GM23248 (cell line): ENCODE data around the gene SERPINA4. TPM values are rescaled to one million over a fixed set of nuclear protein-coding genes. Genes with fewer than 3 reads are reported as not detected.

ENCODE experiments used
- DNase-seq: peaks from one replicate; pipeline ENCODE4 v3.0.0-alpha.2; 2015
- H2AFZ ChIP-seq: fragments of 200-600 bp; sonication (generic); 2 replicates; pipeline ENCODE4 v1.6.1; 2016; ENCODE audit warnings: antibody characterized with exemption
- H3F3A ChIP-seq: fragments of 200-600 bp; sonication (generic); 2 replicates; pipeline ENCODE4 v1.6.1; 2016; ENCODE audit warnings: mild to moderate bottlenecking, antibody characterized with exemption, mixed run types; ENCODE audit not compliant: insufficient read depth
- H3K27ac ChIP-seq: fragments of 200-600 bp; sonication (generic); 2 replicates; pipeline ENCODE4 v1.5.1; 2016; ENCODE audit warnings: mild to moderate bottlenecking
- H3K27me3 ChIP-seq: fragments of 200-600 bp; sonication (generic); replicated peaks from 2 replicates; pipeline ENCODE4 v1.6.1; 2016; ENCODE audit warnings: mild to moderate bottlenecking; ENCODE audit not compliant: insufficient read depth
- H3K36me3 ChIP-seq: fragments of 200-600 bp; sonication (generic); 2 replicates; pipeline ENCODE4 v1.6.1; 2016; ENCODE audit warnings: low read depth, mild to moderate bottlenecking
- H3K4me1 ChIP-seq: fragments of 200-600 bp; sonication (generic); 2 replicates; pipeline ENCODE4 v1.6.1; 2016; ENCODE audit warnings: mild to moderate bottlenecking; ENCODE audit not compliant: insufficient read depth
- H3K4me2 ChIP-seq: fragments of 200-600 bp; sonication (generic); one replicate; pipeline ENCODE4 v1.6.1; 2016; ENCODE audit warnings: mild to moderate bottlenecking; ENCODE audit not compliant: unreplicated experiment
- H3K4me3 ChIP-seq: fragments of 200-600 bp; sonication (generic); 2 replicates; pipeline ENCODE4 v1.5.1; 2016; ENCODE audit warnings: mild to moderate bottlenecking
- H3K79me2 ChIP-seq: fragments of 200-600 bp; sonication (generic); 2 replicates; pipeline ENCODE4 v1.6.1; 2016; ENCODE audit warnings: mild to moderate bottlenecking; ENCODE audit not compliant: insufficient read depth
- H3K9ac ChIP-seq: fragments of 200-600 bp; sonication (generic); 2 replicates; pipeline ENCODE4 v1.6.1; 2016; ENCODE audit warnings: mild to moderate bottlenecking
- H3K9me2 ChIP-seq: fragments of 200-600 bp; sonication (generic); 2 replicates; pipeline ENCODE4 v1.6.1; 2016; ENCODE audit warnings: mixed run types, mild to moderate bottlenecking, moderate library complexity; ENCODE audit not compliant: insufficient read depth
- H3K9me3 ChIP-seq: fragments of 200-600 bp; sonication (generic); one replicate; pipeline ENCODE4 v1.6.1; 2017; ENCODE audit warnings: low read depth
- H4K20me1 ChIP-seq: fragments of 200-600 bp; sonication (generic); 2 replicates; pipeline ENCODE4 v1.6.0; 2016; ENCODE audit not compliant: insufficient read depth
- EZH2 ChIP-seq: fragments of 200-600 bp; sonication (generic); IDR thresholded peaks from 2 replicates; pipeline ENCODE4 v1.6.1; 2018; ENCODE audit warnings: antibody characterized with exemption, mild to moderate bottlenecking; ENCODE audit not compliant: insufficient read depth, poor library complexity, severe bottlenecking
- EZH2phosphoT487 ChIP-seq: fragments of 200-600 bp; sonication (generic); IDR thresholded peaks from 2 replicates; pipeline ENCODE4 v1.6.1; 2018; ENCODE audit warnings: antibody characterized with exemption, moderate library complexity, mild to moderate bottlenecking, low read depth; ENCODE audit not compliant: insufficient read depth
- WGBS, 2 experiments: methylation state at CpG; one replicate each; pipeline ENCODE4 v1.1.6; 2015 to 2017; ENCODE audit warnings: low lambda C conversion rate in 2 of 2, low coverage in 1 of 2; ENCODE audit errors: missing lambda C conversion rate in 2 of 2; 5-methylcytosine and 5-hydroxymethylcytosine counted together
- in situ Hi-C: fragments of 300-500 bp; cut with MboI; formaldehyde crosslinking; loops from 2 replicates; pipeline ENCODE4 v1.15.0; 2020
- polyA plus RNA-seq: library from polyadenylated mRNA; unstranded; fragments of >200 nt; fragmentation: Nextera tagmentation; extraction: Ambion mirVana; gene quantifications from 2 replicates; pipeline ENCODE4 v1.2.1, GENCODE V29; 2016
- total RNA-seq: library from RNA; depleted of rRNA; stranded (reverse); fragments of >200 nt; shearing (Covaris generic); gene quantifications from 2 replicates; pipeline ENCODE4 v1.2.3, GENCODE V29; 2014

SERPINA4 gene
- total and polyA plus RNA-seq, 2 experiments from 2014 or later, result not detected

- H3K36me3 ChIP-seq, result no peaks in the 10 kb centered on the region
- H3K4me3 ChIP-seq, result no peak overlapping the region
- no peak overlapping the region for H3K4me2 ChIP-seq
- no peaks in the 10 kb centered on the region for H4K20me1 ChIP-seq
- no peaks in the 10 kb centered on the region for H3K79me2 ChIP-seq
- WGBS, 2 experiments, result 62 to 73% methylated on average over 8 of the region's 8 CpGs
- no peaks in the 10 kb centered on the region for H3F3A ChIP-seq
- peaks cover 10% of the 10 kb centered on the region; the same call in 1 of the 2 replicates for H3K27me3 ChIP-seq
- no peak overlapping the region for H2AFZ ChIP-seq
- in situ Hi-C loops, result no loop called here
- TF ChIP-seq EZH2 (no peak), EZH2phosphoT487 (no peak)
- no peak overlapping the region for H3K27ac ChIP-seq
- H3K9me2 ChIP-seq, result no peaks in the 10 kb centered on the region
- no peaks in the 10 kb centered on the region for H3K4me1 ChIP-seq
- H3K9me3 ChIP-seq, result no peaks in the 10 kb centered on the region
- DNase-seq, result no peak
- no peak overlapping the region for H3K9ac ChIP-seq
These were observed 38.0 kb upstream of the SERPINA4 start for GRCh38 chr14:94523265-94523664.

- Histone ChIP-seq H2AFZ (no peak overlapping the region), H4K20me1 (no peaks in the 10 kb centered on the region), H3K36me3 (no peaks in the 10 kb centered on the region), H3K79me2 (no peaks in the 10 kb centered on the region), H3K9me2 (no peaks in the 10 kb centered on the region), H3F3A (no peaks in the 10 kb centered on the region), H3K27ac (no peak overlapping the region), H3K9me3 (no peaks in the 10 kb centered on the region), H3K4me2 (no peak overlapping the region), H3K9ac (no peak overlapping the region), H3K27me3 (peaks cover 10% of the 10 kb centered on the region), H3K4me3 (no peak overlapping the region), H3K4me1 (no peaks in the 10 kb centered on the region)
- DNase-seq, result no peak
- TF ChIP-seq EZH2phosphoT487, result no peak
- TF ChIP-seq EZH2, result no peak
- WGBS, 2 experiments, result 6 to 20% methylated on average over 3 of the region's 3 CpGs
- in situ Hi-C loops, result no loop called here
These were observed 37.1 kb upstream of the SERPINA4 start for GRCh38 chr14:94524093-94524492.

- no peak for DNase-seq
- no peaks in the 10 kb centered on the region for H4K20me1 ChIP-seq
- no peaks in the 10 kb centered on the region for H3K36me3 ChIP-seq
- no peak overlapping the region for H2AFZ ChIP-seq
- H3F3A ChIP-seq, result no peaks in the 10 kb centered on the region
- no peak overlapping the region for H3K4me2 ChIP-seq
- no peaks in the 10 kb centered on the region for H3K9me3 ChIP-seq
- H3K4me3 ChIP-seq, result no peak overlapping the region
- H3K79me2 ChIP-seq, result no peaks in the 10 kb centered on the region
- no peaks in the 10 kb centered on the region for H3K9me2 ChIP-seq
- in situ Hi-C loops, result no loop called here
- no peak for TF ChIP-seq EZH2phosphoT487
- TF ChIP-seq EZH2, result no peak
- H3K27ac ChIP-seq, result no peak overlapping the region
- peaks cover 7% of the 10 kb centered on the region; the same call in 1 of the 2 replicates for H3K4me1 ChIP-seq
- H3K27me3 ChIP-seq, result peaks cover 22% of the 10 kb centered on the region
- no peak overlapping the region for H3K9ac ChIP-seq
These were observed 30.1 kb upstream of the SERPINA4 start for GRCh38 chr14:94531187-94531586.

GRCh38 chr14:94532447-94532846 is 28.8 kb upstream of the SERPINA4 start:
- Histone ChIP-seq H3F3A (no peaks in the 10 kb centered on the region), H3K4me2 (no peak overlapping the region), H3K9ac (no peak overlapping the region), H3K27me3 (peaks cover 17% of the 10 kb centered on the region), H4K20me1 (no peaks in the 10 kb centered on the region), H3K36me3 (no peaks in the 10 kb centered on the region), H3K4me1 (peaks cover 7% of the 10 kb centered on the region; the same call in 1 of the 2 replicates), H2AFZ (no peak overlapping the region), H3K4me3 (no peak overlapping the region), H3K79me2 (no peaks in the 10 kb centered on the region), H3K27ac (no peak overlapping the region), H3K9me3 (no peaks in the 10 kb centered on the region), H3K9me2 (no peaks in the 10 kb centered on the region)
- DNase-seq, result peak; percentile 25
- WGBS, 2 experiments, result 6 to 12% methylated on average over 2 of the region's 2 CpGs
- in situ Hi-C loops, result no loop called here
- TF ChIP-seq EZH2 (no peak), EZH2phosphoT487 (no peak)

- no peak overlapping the region for H3K27ac ChIP-seq
- H3K79me2 ChIP-seq, result no peaks in the 10 kb centered on the region
- TF ChIP-seq EZH2 (no peak), EZH2phosphoT487 (no peak)
- no peaks in the 10 kb centered on the region for H3K9me3 ChIP-seq
- no peaks in the 10 kb centered on the region for H4K20me1 ChIP-seq
- in situ Hi-C loops, result no loop called here
- no peak overlapping the region for H3K9ac ChIP-seq
- no peak overlapping the region for H3K4me3 ChIP-seq
- WGBS, 2 experiments, result 71 to 75% methylated on average over 3 of the region's 3 CpGs
- H3F3A ChIP-seq, result no peaks in the 10 kb centered on the region
- peaks cover 7% of the 10 kb centered on the region; the same call in 1 of the 2 replicates for H3K4me1 ChIP-seq
- H3K36me3 ChIP-seq, result no peaks in the 10 kb centered on the region
- H2AFZ ChIP-seq, result no peak overlapping the region
- no peaks in the 10 kb centered on the region for H3K9me2 ChIP-seq
- H3K27me3 ChIP-seq, result peaks cover 9% of the 10 kb centered on the region; the same call in 1 of the 2 replicates
- DNase-seq, result no peak
- no peak overlapping the region for H3K4me2 ChIP-seq
These were observed 25.7 kb upstream of the SERPINA4 start for GRCh38 chr14:94535506-94535905.
